Mesendoderm (in vitro differentiated cells): ENCODE measurements around the gene PCDHGA7.
"Not testable (repeated sequence)": the region's sequence is repeated elsewhere in the genome, so short reads cannot be mapped to it uniquely, and the experiment has no call there.

Source experiments
- DNase-seq: peaks from one replicate; pipeline ENCODE4 v3.0.0; 2013
- H2AK5ac ChIP-seq: 2 replicates; pipeline ENCODE4 v1.6.1; 2013; ENCODE audit warnings: low read length, inconsistent platforms
- H2BK120ac ChIP-seq: 2 replicates; pipeline ENCODE4 v1.6.1; 2013; ENCODE audit warnings: low read depth, mild to moderate bottlenecking, low read length, moderate library complexity, mixed read lengths
- H2BK15ac ChIP-seq: replicated peaks from 2 replicates; pipeline ENCODE4 v1.6.1; 2013; ENCODE audit warnings: low read depth, mild to moderate bottlenecking, moderate library complexity
- H2BK5ac ChIP-seq: 2 replicates; pipeline ENCODE4 v1.6.1; 2013; ENCODE audit warnings: low read length, inconsistent platforms
- H3K18ac ChIP-seq: 2 replicates; pipeline ENCODE4 v1.6.1; 2013; ENCODE audit warnings: mild to moderate bottlenecking, low read length, mixed read lengths
- H3K23ac ChIP-seq: one replicate; pipeline ENCODE4 v1.6.1; 2013; ENCODE audit warnings: low read length
- H3K27ac ChIP-seq: 2 replicates; pipeline ENCODE4 v1.5.1; 2013; ENCODE audit warnings: low read depth, mild to moderate bottlenecking, inconsistent platforms, low read length, moderate library complexity
- H3K27me3 ChIP-seq: 2 replicates; pipeline ENCODE4 v1.6.1; 2013; ENCODE audit warnings: low read length, control low read depth, mild to moderate bottlenecking, inconsistent platforms; ENCODE audit not compliant: insufficient read depth, poor library complexity
- H3K36me3 ChIP-seq: 2 replicates; pipeline ENCODE4 v1.6.1; 2013; ENCODE audit warnings: low read length, inconsistent platforms; ENCODE audit not compliant: control insufficient read depth, insufficient read depth
- H3K4ac ChIP-seq: one replicate; pipeline ENCODE4 v1.6.1; 2013; ENCODE audit warnings: low read depth, mild to moderate bottlenecking, low read length, moderate library complexity
- H3K4me1 ChIP-seq: 2 replicates; pipeline ENCODE4 v1.6.1; 2013; ENCODE audit warnings: low read depth, low read length, inconsistent platforms; ENCODE audit not compliant: control insufficient read depth
- H3K4me2 ChIP-seq: 2 replicates; pipeline ENCODE4 v1.6.1; 2013; ENCODE audit warnings: low read length
- H3K4me3 ChIP-seq: 2 replicates; pipeline ENCODE4 v1.5.1; 2013; ENCODE audit warnings: mild to moderate bottlenecking, low read length
- H3K56ac ChIP-seq: one replicate; pipeline ENCODE4 v1.6.1; 2013; ENCODE audit warnings: low read length
- H3K79me1 ChIP-seq: 2 replicates; pipeline ENCODE4 v1.6.1; 2013; ENCODE audit warnings: low read length, inconsistent platforms
- H3K79me2 ChIP-seq: 2 replicates; pipeline ENCODE4 v1.6.1; 2013; ENCODE audit warnings: mild to moderate bottlenecking, low read length; ENCODE audit not compliant: control insufficient read depth, insufficient read depth
- H3K9ac ChIP-seq: 2 replicates; pipeline ENCODE4 v1.6.1; 2013; ENCODE audit warnings: low read length, inconsistent platforms
- H4K5ac ChIP-seq: one replicate; pipeline ENCODE4 v1.6.1; 2013; ENCODE audit warnings: low read length
- H4K8ac ChIP-seq: one replicate; pipeline ENCODE4 v1.6.1; 2013; ENCODE audit warnings: low read depth, mild to moderate bottlenecking, control low read depth, low read length, moderate library complexity
- WGBS: extraction: QIAGEN DNeasy Blood & Tissue Kit; methylation state at CpG from one replicate; pipeline ENCODE4 v1.1.7; 2013; ENCODE audit warnings: low lambda C conversion rate, missing lambda C conversion rate; ENCODE audit not compliant: insufficient coverage; ENCODE audit errors: extremely low coverage; 5-methylcytosine and 5-hydroxymethylcytosine counted together

Gene PCDHGA7

GRCh38 chr5:141371572-141372475 is 10.7 kb upstream of the PCDHGA7 start:
- Histone ChIP-seq H2BK120ac (no peak overlapping the region), H3K27ac (no peak overlapping the region), H4K5ac (no peak overlapping the region), H3K4me1 (no peaks in the 10 kb centered on the region), H3K79me1 (no peaks in the 10 kb centered on the region), H2AK5ac (no peak overlapping the region), H3K9ac (no peak overlapping the region), H2BK15ac (no peak overlapping the region), H3K27me3 (no peaks in the 10 kb centered on the region), H4K8ac (no peak overlapping the region), H3K23ac (no peak overlapping the region), H3K4ac (no peak overlapping the region), H3K56ac (no peak overlapping the region), H2BK5ac (no peak overlapping the region), H3K36me3 (no peaks in the 10 kb centered on the region), H3K18ac (no peak overlapping the region), H3K4me2 (no peak overlapping the region), H3K79me2 (no peaks in the 10 kb centered on the region), H3K4me3 (no peak overlapping the region)
- DNase-seq = no peak
- WGBS = no CpG with 5 or more reads among the region's 69 CpGs

GRCh38 chr5:141373673-141374317 is 8.7 kb upstream of the PCDHGA7 start, which contains the start of gene PCDHGA6:
PCDHGA6 (plus strand) TSS chr5:141373891; CDS start chr5:141374084, 193 bp downstream.
- H2AK5ac ChIP-seq = no peak within 1 kb of the TSS

GRCh38 chr5:141374627-141375026 is 7.9 kb upstream of the PCDHGA7 start:
- Histone ChIP-seq H3K4ac (no peak overlapping the region), H3K79me1 (no peaks in the 10 kb centered on the region), H2AK5ac (no peak overlapping the region), H3K4me1 (no peaks in the 10 kb centered on the region), H3K23ac (no peak overlapping the region), H4K5ac (no peak overlapping the region), H2BK15ac (no peak overlapping the region), H2BK120ac (no peak overlapping the region), H3K4me2 (no peak overlapping the region), H3K27ac (no peak overlapping the region), H3K79me2 (no peaks in the 10 kb centered on the region), H2BK5ac (no peak overlapping the region), H3K36me3 (no peaks in the 10 kb centered on the region), H3K56ac (no peak overlapping the region), H4K8ac (no peak overlapping the region), H3K4me3 (no peak overlapping the region), H3K27me3 (no peaks in the 10 kb centered on the region), H3K9ac (no peak overlapping the region), H3K18ac (no peak overlapping the region)
- no peak for DNase-seq
- WGBS = no CpG with 5 or more reads among the region's 14 CpGs

More at GRCh38 chr5:141373673-141374317, 8.7 kb upstream of the PCDHGA7 start, which contains the start of gene PCDHGA6:
- H3K79me1 ChIP-seq = no peaks in the 10 kb centered on the region
- H3K27me3 ChIP-seq = no peaks in the 10 kb centered on the region
- H3K9ac ChIP-seq = no peak within 1 kb of the TSS
- H3K79me2 ChIP-seq = no peaks in the 10 kb centered on the region
- H3K23ac ChIP-seq = no peak within 1 kb of the TSS
- no peak within 1 kb of the TSS for H2BK15ac ChIP-seq
- WGBS = no CpG with 5 or more reads among the region's 27 CpGs
- no peak within 1 kb of the TSS for H2BK120ac ChIP-seq
- H3K56ac ChIP-seq = no peak within 1 kb of the TSS
- H3K4me3 ChIP-seq = no peak within 1 kb of the TSS
- H4K8ac ChIP-seq = no peak within 1 kb of the TSS
- no peak within 1 kb of the TSS for H2BK5ac ChIP-seq
- no peak within 1 kb of the TSS for H4K5ac ChIP-seq
- H3K4me2 ChIP-seq = no peak within 1 kb of the TSS
- DNase-seq = no peak
- H3K4me1 ChIP-seq = no peaks in the 10 kb centered on the region
- no peak within 1 kb of the TSS for H3K18ac ChIP-seq
- no peak within 1 kb of the TSS for H3K27ac ChIP-seq
- no peak within 1 kb of the TSS for H3K4ac ChIP-seq
- H3K36me3 ChIP-seq = no peaks in the 10 kb centered on the region

GRCh38 chr5:141375444-141376155 is 6.9 kb upstream of the PCDHGA7 start:
- WGBS = no CpG with 5 or more reads among the region's 48 CpGs
- not testable (repeated sequence) for H3K4me2 ChIP-seq, H3K27ac ChIP-seq, H2BK120ac ChIP-seq, H3K79me2 ChIP-seq, H2BK15ac ChIP-seq, H3K36me3 ChIP-seq, H3K79me1 ChIP-seq, H3K9ac ChIP-seq, H3K18ac ChIP-seq, H3K56ac ChIP-seq, DNase-seq, H3K4me1 ChIP-seq, H3K4me3 ChIP-seq, H2BK5ac ChIP-seq, H4K8ac ChIP-seq, H3K23ac ChIP-seq, H3K27me3 ChIP-seq, H4K5ac ChIP-seq, H3K4ac ChIP-seq, H2AK5ac ChIP-seq

GRCh38 chr5:141383345-141383744 is 803 bp downstream of the PCDHGA7 start:
- Histone ChIP-seq H3K9ac (no peak overlapping the region), H4K5ac (no peak overlapping the region), H3K79me1 (no peaks in the 10 kb centered on the region), H4K8ac (no peak overlapping the region), H2BK5ac (no peak overlapping the region), H3K23ac (no peak overlapping the region), H3K27me3 (no peaks in the 10 kb centered on the region), H3K4ac (no peak overlapping the region), H3K4me1 (no peaks in the 10 kb centered on the region), H3K18ac (no peak overlapping the region), H3K4me2 (no peak overlapping the region), H3K79me2 (no peaks in the 10 kb centered on the region), H3K4me3 (no peak overlapping the region), H2BK15ac (no peak overlapping the region), H2BK120ac (no peak overlapping the region), H3K56ac (no peak overlapping the region), H3K36me3 (no peaks in the 10 kb centered on the region), H2AK5ac (no peak overlapping the region), H3K27ac (no peak overlapping the region)
- no peak for DNase-seq
- no CpG with 5 or more reads among the region's 21 CpGs for WGBS
